A673 (cell line): ENCODE measurements around the gene FERMT2.

Experiments
- EZH2 ChIP-seq: fragments of 200-600 bp; sonication (generic); IDR thresholded peaks from 2 replicates; pipeline ENCODE4 v1.6.1; 2017; ENCODE audit warnings: borderline replicate concordance, low read depth, mild to moderate bottlenecking, mixed read lengths, antibody characterized with exemption, low read length; ENCODE audit not compliant: poor library complexity, severe bottlenecking
- TF ChIP-seq, protein P1 (sequence below): fragments of 300-800, 200-600 bp; sonication (generic); conservative IDR thresholded peaks from 2 replicates; pipeline ENCODE4 v1.5.1; 2017; ENCODE audit warnings: low read depth, mild to moderate bottlenecking, antibody characterized with exemption, low read length, moderate library complexity, mixed read lengths

DNA sequence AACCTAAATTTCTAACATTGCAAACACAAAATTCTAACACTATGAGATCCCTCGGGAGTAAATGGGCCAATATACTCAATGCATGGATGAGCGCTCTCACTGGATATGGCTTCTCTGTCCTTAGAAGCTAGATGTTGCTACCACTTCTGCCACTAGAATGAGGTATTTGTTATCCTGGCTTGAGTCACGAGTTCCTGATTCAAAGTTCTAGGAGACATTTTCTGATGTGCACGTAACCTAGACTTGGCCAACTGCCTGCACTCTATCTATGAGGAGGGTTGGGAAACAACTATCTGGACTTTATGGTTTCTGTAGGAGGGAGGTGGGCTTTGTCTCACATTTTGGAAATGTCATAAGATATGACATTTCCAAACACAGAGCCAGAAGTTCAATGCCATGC lies 37.6 kb downstream of the FERMT2 start:
- TF ChIP-seq, protein P1, sequence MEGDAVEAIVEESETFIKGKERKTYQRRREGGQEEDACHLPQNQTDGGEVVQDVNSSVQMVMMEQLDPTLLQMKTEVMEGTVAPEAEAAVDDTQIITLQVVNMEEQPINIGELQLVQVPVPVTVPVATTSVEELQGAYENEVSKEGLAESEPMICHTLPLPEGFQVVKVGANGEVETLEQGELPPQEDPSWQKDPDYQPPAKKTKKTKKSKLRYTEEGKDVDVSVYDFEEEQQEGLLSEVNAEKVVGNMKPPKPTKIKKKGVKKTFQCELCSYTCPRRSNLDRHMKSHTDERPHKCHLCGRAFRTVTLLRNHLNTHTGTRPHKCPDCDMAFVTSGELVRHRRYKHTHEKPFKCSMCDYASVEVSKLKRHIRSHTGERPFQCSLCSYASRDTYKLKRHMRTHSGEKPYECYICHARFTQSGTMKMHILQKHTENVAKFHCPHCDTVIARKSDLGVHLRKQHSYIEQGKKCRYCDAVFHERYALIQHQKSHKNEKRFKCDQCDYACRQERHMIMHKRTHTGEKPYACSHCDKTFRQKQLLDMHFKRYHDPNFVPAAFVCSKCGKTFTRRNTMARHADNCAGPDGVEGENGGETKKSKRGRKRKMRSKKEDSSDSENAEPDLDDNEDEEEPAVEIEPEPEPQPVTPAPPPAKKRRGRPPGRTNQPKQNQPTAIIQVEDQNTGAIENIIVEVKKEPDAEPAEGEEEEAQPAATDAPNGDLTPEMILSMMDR, result no peak
- TF ChIP-seq EZH2, result no peak
